IMR-90 (cell line): Measurements from ENCODE around the gene ACP4. TPM values are rescaled to one million over a fixed set of nuclear protein-coding genes. Genes with fewer than 3 reads are reported as not detected.

ENCODE experiments used
- ATAC-seq: fragments of 200-7000 bp; cut with Tn5 transposase; 2 replicates; pipeline ENCODE4 v1.9.1; 2020; ENCODE audit warnings: low read depth, mild to moderate bottlenecking, moderate library complexity
- BruUV-seq: library from RNA; stranded (reverse); fragments of 400-500 nt; replicated peaks from 2 replicates; lab custom pipeline; 2021; lab: Mats Ljungman, UMichigan
- CTCF ChIA-PET: fragments of 300-600 bp; formaldehyde crosslinking; extraction: SDS; loops from one replicate; lab custom pipeline; 2021; ENCODE audit warnings: antibody characterized with exemption; lab: Yijun Ruan, JAX
- POLR2A ChIA-PET: fragments of 300-600 bp; sonication (Branson Sonifier 250); formaldehyde crosslinking; loops from one replicate; lab custom pipeline; 2022; ENCODE audit warnings: antibody characterized with exemption; ENCODE audit not compliant: unreplicated experiment; lab: Charles Lee
- DNase-seq: peaks from one replicate; pipeline ENCODE4 v3.0.0; 2013
- H2AFZ ChIP-seq: replicated peaks from 2 replicates; pipeline ENCODE3; 2013; ENCODE audit warnings: low read length, mild to moderate bottlenecking; ENCODE audit not compliant: poor library complexity
- H2AK5ac ChIP-seq: 2 replicates; pipeline ENCODE4 v1.6.1; 2013; ENCODE audit warnings: low read depth, low read length, inconsistent platforms
- H2AK9ac ChIP-seq: replicated peaks from 2 replicates; pipeline ENCODE3; 2013; ENCODE audit warnings: mild to moderate bottlenecking, low read depth, low read length, moderate library complexity; ENCODE audit not compliant: poor library complexity
- H2BK120ac ChIP-seq: 2 replicates; pipeline ENCODE4 v1.6.1; 2013; ENCODE audit warnings: low read depth, low read length, inconsistent platforms
- H2BK15ac ChIP-seq: 3 replicates; pipeline ENCODE4 v1.6.1; 2013; ENCODE audit warnings: low read depth, low read length, inconsistent platforms
- H2BK20ac ChIP-seq: 2 replicates; pipeline ENCODE4 v1.6.1; 2013; ENCODE audit warnings: low read depth, mild to moderate bottlenecking, inconsistent platforms, low read length, moderate library complexity
- H2BK5ac ChIP-seq: 2 replicates; pipeline ENCODE4 v1.6.1; 2013; ENCODE audit warnings: mild to moderate bottlenecking, low read depth, low read length, inconsistent platforms; ENCODE audit not compliant: poor library complexity, severe bottlenecking
- H3K14ac ChIP-seq: replicated peaks from 2 replicates; pipeline ENCODE4 v1.6.1; 2013; ENCODE audit warnings: low read depth, low read length, inconsistent platforms
- H3K18ac ChIP-seq: 2 replicates; pipeline ENCODE4 v1.6.1; 2013; ENCODE audit warnings: low read depth, low read length, control low read depth
- H3K23ac ChIP-seq: 2 replicates; pipeline ENCODE4 v1.6.1; 2013; ENCODE audit warnings: low read depth, low read length, inconsistent platforms
- H3K27ac ChIP-seq: 2 replicates; pipeline ENCODE4 v1.5.1; 2013; ENCODE audit warnings: mild to moderate bottlenecking, control low read depth, low read length; ENCODE audit not compliant: insufficient read depth
- H3K27me3 ChIP-seq: 2 replicates; pipeline ENCODE4 v1.6.1; 2013; ENCODE audit warnings: low read length; ENCODE audit not compliant: control insufficient read depth, insufficient read depth
- H3K36me3 ChIP-seq: 2 replicates; pipeline ENCODE4 v1.6.1; 2013; ENCODE audit warnings: low read length, mixed read lengths; ENCODE audit not compliant: control insufficient read depth, insufficient read depth
- H3K4ac ChIP-seq: 2 replicates; pipeline ENCODE4 v1.6.1; 2013; ENCODE audit warnings: low read depth, low read length, inconsistent platforms
- H3K4me1 ChIP-seq: 2 replicates; pipeline ENCODE4 v1.6.1; 2013; ENCODE audit warnings: low read length, mixed read lengths; ENCODE audit not compliant: control insufficient read depth, insufficient read depth
- H3K4me2 ChIP-seq: 2 replicates; pipeline ENCODE4 v1.6.1; 2013; ENCODE audit warnings: low read depth, mild to moderate bottlenecking, control low read depth, low read length, moderate library complexity
- H3K4me3 ChIP-seq: 2 replicates; pipeline ENCODE4 v1.5.1; 2013; ENCODE audit warnings: low read depth, mild to moderate bottlenecking, control low read depth, low read length, moderate library complexity; ENCODE audit not compliant: insufficient read depth
- H3K56ac ChIP-seq: 2 replicates; pipeline ENCODE4 v1.6.1; 2013; ENCODE audit warnings: low read length, inconsistent platforms; ENCODE audit not compliant: insufficient read depth; ENCODE audit errors: extremely low read depth
- H3K79me1 ChIP-seq, 2 experiments: 2 replicates each; pipeline ENCODE4 v1.6.1; 2013; ENCODE audit warnings: low read length in 2 of 2, inconsistent platforms in 1 of 2, low read depth in 1 of 2
- H3K9ac ChIP-seq: 2 replicates; pipeline ENCODE4 v1.6.1; 2013; ENCODE audit warnings: low read depth, low read length, control low read depth
- H3K9me1 ChIP-seq: 2 replicates; pipeline ENCODE4 v1.6.1; 2013; ENCODE audit warnings: low read length, inconsistent platforms; ENCODE audit not compliant: insufficient read depth
- H3K9me3 ChIP-seq: 2 replicates; pipeline ENCODE4 v1.6.1; 2013; ENCODE audit warnings: low read length; ENCODE audit not compliant: control insufficient read depth, insufficient read depth
- H4K20me1 ChIP-seq: 2 replicates; pipeline ENCODE4 v1.6.1; 2013; ENCODE audit warnings: low read length, inconsistent platforms; ENCODE audit not compliant: insufficient read depth
- H4K5ac ChIP-seq: 2 replicates; pipeline ENCODE4 v1.6.1; 2013; ENCODE audit warnings: mild to moderate bottlenecking, low read depth, low read length, control low read depth
- H4K8ac ChIP-seq, 2 experiments: 2 replicates each; pipeline ENCODE4 v1.6.1; 2013; ENCODE audit warnings: low read depth in 2 of 2, low read length in 2 of 2, control low read depth in 1 of 2, inconsistent platforms in 1 of 2
- H4K91ac ChIP-seq: 2 replicates; pipeline ENCODE4 v1.6.1; 2013; ENCODE audit warnings: low read depth, low read length, inconsistent platforms; ENCODE audit not compliant: insufficient read depth
- BHLHE40 ChIP-seq: fragments of 150-350 bp; IDR thresholded peaks from 2 replicates; pipeline ENCODE4 v1.6.1; 2016; ENCODE audit warnings: mild to moderate bottlenecking, low read depth, low read length
- CEBPB ChIP-seq: IDR thresholded peaks from 2 replicates; pipeline ENCODE4 v1.6.1; 2012; ENCODE audit warnings: low read depth, low read length, improper control_type of control experiment
- CHD1 ChIP-seq: IDR thresholded peaks from 2 replicates; pipeline ENCODE4 v1.6.1; 2012; ENCODE audit warnings: low read depth, low read length, improper control_type of control experiment
- CTCF ChIP-seq: conservative IDR thresholded peaks from 2 replicates; pipeline ENCODE4 v1.5.1; 2012; ENCODE audit warnings: mild to moderate bottlenecking, low read depth, low read length, improper control_type of control experiment
- ELK1 ChIP-seq: fragments of 150-350 bp; IDR thresholded peaks from 2 replicates; pipeline ENCODE4 v1.6.1; 2016; ENCODE audit warnings: low read depth, mild to moderate bottlenecking, low read length, moderate library complexity, borderline replicate concordance
- FOS ChIP-seq: fragments of 150-350 bp; IDR thresholded peaks from 2 replicates; pipeline ENCODE4 v1.6.1; 2016; ENCODE audit warnings: low read depth, low read length
- MAFK ChIP-seq: IDR thresholded peaks from 2 replicates; pipeline ENCODE4 v1.6.1; 2012; ENCODE audit warnings: low read depth, low read length, improper control_type of control experiment
- MAZ ChIP-seq: IDR thresholded peaks from 2 replicates; pipeline ENCODE4 v1.6.1; 2012; ENCODE audit warnings: low read depth, mild to moderate bottlenecking, low read length, improper control_type of control experiment, moderate library complexity, borderline replicate concordance
- MXI1 ChIP-seq: IDR thresholded peaks from 2 replicates; pipeline ENCODE4 v1.6.1; 2012; ENCODE audit warnings: low read depth, mild to moderate bottlenecking, low read length, moderate library complexity, borderline replicate concordance
- NFE2L2 ChIP-seq: fragments of 150-350 bp; IDR thresholded peaks from 2 replicates; pipeline ENCODE4 v1.6.1; 2016; ENCODE audit warnings: low read depth, mild to moderate bottlenecking, low read length
- POLR2A ChIP-seq: IDR thresholded peaks from 2 replicates; pipeline ENCODE4 v1.6.1; 2012; ENCODE audit warnings: mild to moderate bottlenecking, low read depth, low read length
- RAD21 ChIP-seq: IDR thresholded peaks from 2 replicates; pipeline ENCODE4 v1.6.1; 2012; ENCODE audit warnings: low read length, improper control_type of control experiment
- RCOR1 ChIP-seq: IDR thresholded peaks from 2 replicates; pipeline ENCODE4 v1.6.1; 2012; ENCODE audit warnings: mild to moderate bottlenecking, low read length, improper control_type of control experiment; ENCODE audit not compliant: insufficient replicate concordance
- RFX5 ChIP-seq: IDR thresholded peaks from 2 replicates; pipeline ENCODE4 v1.8.0; 2012; ENCODE audit warnings: low read depth, mild to moderate bottlenecking, low read length, moderate library complexity
- SMC3 ChIP-seq: fragments of 150-350 bp; IDR thresholded peaks from 2 replicates; pipeline ENCODE4 v1.6.1; 2016; ENCODE audit warnings: low read depth, mild to moderate bottlenecking, antibody characterized with exemption, low read length, moderate library complexity
- USF2 ChIP-seq: fragments of 150-350 bp; IDR thresholded peaks from 2 replicates; pipeline ENCODE4 v1.6.1; 2017; ENCODE audit warnings: mild to moderate bottlenecking, antibody characterized with exemption, low read length, low read depth
- WGBS, 2 experiments: methylation state at CpG; one replicate each; pipeline versions ENCODE4 v1.1.5 to v1.1.7; 2013; ENCODE audit warnings: missing lambda C conversion rate in 2 of 2; ENCODE audit not compliant: insufficient read length in 1 of 2; ENCODE audit errors: extremely low coverage in 2 of 2; 5-methylcytosine and 5-hydroxymethylcytosine counted together
- dilution Hi-C: fragments of 300-500 bp; cut with HindIII; formaldehyde crosslinking; loops from one replicate; pipeline ENCODE4 v1.14.3; 2018; ENCODE audit warnings: low sequenced_read_pairs; ENCODE audit not compliant: unreplicated experiment
- in situ Hi-C: fragments of 300-500 bp; cut with MboI; formaldehyde crosslinking; loops from 3 replicates; pipeline ENCODE4 v1.14.3; 2019; ENCODE audit warnings: low sequenced_read_pairs, inconsistent platforms, mixed read lengths
- intact Hi-C: fragments of 100-400 bp; cut with micrococcal nuclease; formaldehyde crosslinking; loops from 2 replicates; pipeline ENCODE4 v1.10.0; 2022
- polyA plus RNA-seq, 3 experiments: library from polyadenylated mRNA; depleted of rRNA; stranded (reverse); fragments of >200 nt; gene quantifications; 2 replicates each; pipeline ENCODE4 v1.2.3, GENCODE V29; 2012; ENCODE audit warnings: low replicate concordance in 1 of 3
- total RNA-seq: library from RNA; depleted of rRNA; stranded (reverse); fragments of >200 nt; gene quantifications from 2 replicates; pipeline ENCODE4 v1.2.3, GENCODE V29; 2012

The ACP4 gene
- total and polyA plus RNA-seq, 2 of the 4 experiments (the other 2 are of a cell fraction) = not detected

GRCh38 chr19:50799547-50799851 is 9.3 kb downstream of the ACP4 start:
- DNase-seq (no peak), ATAC-seq (no peak)
- Histone ChIP-seq H3K79me1 (peaks cover 13 to 31% of the 10 kb centered on the region in 2 experiments; a peak in 3 of 4 replicates), H3K9ac (no peak overlapping the region), H3K4ac (no peak overlapping the region), H3K9me1 (peaks cover 10% of the 10 kb centered on the region; the same call in 1 of the 2 replicates), H3K9me3 (no peaks in the 10 kb centered on the region), H4K5ac (no peak overlapping the region), H3K14ac (no peak overlapping the region), H3K4me1 (peaks cover 3% of the 10 kb centered on the region; the same call in 1 of the 2 replicates), H3K27ac (no peak overlapping the region), H2AK9ac (no peak overlapping the region), H3K23ac (no peak overlapping the region), H2AK5ac (no peak overlapping the region), H4K8ac (no peak overlapping the region), H2BK20ac (no peak overlapping the region), H3K27me3 (no peaks in the 10 kb centered on the region), H3K4me2 (no peak overlapping the region), H3K56ac (no peak overlapping the region), H2BK15ac (no peak overlapping the region), H2BK120ac (no peak overlapping the region), H3K36me3 (peaks cover 37% of the 10 kb centered on the region), H3K18ac (no peak overlapping the region), H2BK5ac (no peak overlapping the region), H2AFZ (no peak overlapping the region), H3K4me3 (no peak overlapping the region), H4K20me1 (peaks cover 75% of the 10 kb centered on the region), H4K91ac (no peak overlapping the region)
- TF ChIP-seq FOS = no peak
- TF ChIP-seq CHD1 = no peak
- no peak for TF ChIP-seq RFX5
- no peak for TF ChIP-seq CEBPB
- no peak for TF ChIP-seq MAFK
- no peak for TF ChIP-seq MXI1
- no peak for TF ChIP-seq RCOR1
- TF ChIP-seq RAD21 = no peak
- no peak for TF ChIP-seq CTCF
- no peak for TF ChIP-seq USF2
- TF ChIP-seq BHLHE40 = no peak
- no peak for TF ChIP-seq POLR2A
- no peak for TF ChIP-seq MAZ
- no peak for TF ChIP-seq NFE2L2
- TF ChIP-seq SMC3 = no peak
- TF ChIP-seq ELK1 = no peak
- dilution Hi-C loops = no loop called here
- WGBS, 2 experiments = 100% methylated on average over 1 of the region's 3 CpGs; no CpG with 5 or more reads in 1 of the 2 experiments
- intact Hi-C loops = no loop called here
- ChIA-PET CTCF (no interaction called here), POLR2A (no interaction called here)
- no TSS peak for BruUV-seq
- in situ Hi-C loops = no loop called here
